GM18517 (cell line): Measurements from ENCODE around the gene TMEM200B.
"Not testable (repeated sequence)": the region's sequence is repeated elsewhere in the genome, so short reads cannot be mapped to it uniquely, and the experiment has no call there.

Experiments
- ATAC-seq: cut with Tn5 transposase; IDR thresholded peaks from one replicate; pipeline ENCODE4 v1.9.1; 2021; ENCODE audit warnings: mild to moderate bottlenecking, moderate library complexity; ENCODE audit not compliant: unreplicated experiment

The TMEM200B gene

GRCh38 chr1:29123887-29124365, at the start of gene TMEM200B:
TMEM200B (minus strand) TSS chr1:29123903; CDS start chr1:29121828, 2,075 bp downstream.
- ATAC-seq, result no peak

GRCh38 chr1:29172415-29172939, 48.8 kb upstream of the TMEM200B start:
- no peak for ATAC-seq

- no peak for ATAC-seq
Measured at GRCh38 chr1:29171521-29171920, 47.8 kb upstream of the TMEM200B start.

- ATAC-seq, result no peak
Measured at GRCh38 chr1:29171089-29171488, 47.4 kb upstream of the TMEM200B start.

GRCh38 chr1:29169976-29170375, 46.3 kb upstream of the TMEM200B start:
- ATAC-seq, result no peak

- no peak for ATAC-seq
Measured at GRCh38 chr1:29167904-29168303, 44.2 kb upstream of the TMEM200B start.

- no peak for ATAC-seq
Measured at GRCh38 chr1:29166291-29166878, 42.7 kb upstream of the TMEM200B start.

GRCh38 chr1:29164588-29164987, 40.9 kb upstream of the TMEM200B start:
- ATAC-seq, result no peak

- no peak for ATAC-seq
Measured at GRCh38 chr1:29162476-29163138, 38.9 kb upstream of the TMEM200B start.

GRCh38 chr1:29162025-29162424, 38.3 kb upstream of the TMEM200B start:
- no peak for ATAC-seq

- no peak for ATAC-seq
Measured at GRCh38 chr1:29159773-29160172, 36.1 kb upstream of the TMEM200B start.

GRCh38 chr1:29157269-29157601, 33.5 kb upstream of the TMEM200B start:
- ATAC-seq, result no peak

- ATAC-seq, result no peak
Measured at GRCh38 chr1:29156543-29157268, 33.0 kb upstream of the TMEM200B start.

GRCh38 chr1:29152046-29152805, 28.5 kb upstream of the TMEM200B start:
- no peak for ATAC-seq

GRCh38 chr1:29150346-29150745, 26.6 kb upstream of the TMEM200B start:
- ATAC-seq, result not testable (repeated sequence)

- no peak for ATAC-seq
Measured at GRCh38 chr1:29148656-29149491, 25.2 kb upstream of the TMEM200B start.

- no peak for ATAC-seq
Measured at GRCh38 chr1:29145739-29146437, 22.2 kb upstream of the TMEM200B start.

- ATAC-seq, result no peak
Measured at GRCh38 chr1:29144178-29144577, 20.5 kb upstream of the TMEM200B start.

GRCh38 chr1:29142714-29143113, 19.0 kb upstream of the TMEM200B start:
- no peak for ATAC-seq
